ENCODE data around the gene RRP7A. TPM values are rescaled to one million over a fixed set of nuclear protein-coding genes. Genes with fewer than 3 reads are reported as not detected.

RRP7A gene
- total and polyA plus RNA-seq, 10 of the 15 experiments (the other 5 are each of a cell fraction or from before 2014, with no cell fraction given): 2.9 to 114 (median 43.8) TPM

- TF ChIP-seq POLR2AphosphoS2 (IDR thresholded peaks at IDR 0.05; ENCODE audit: low read depth, low read length) (no peak), RAD51 (IDR thresholded peaks at IDR 0.05) (no peak)
Observed at GRCh38 chr22:42522546-42522945, 3.0 kb upstream of the RRP7A start (continued).

DNA sequence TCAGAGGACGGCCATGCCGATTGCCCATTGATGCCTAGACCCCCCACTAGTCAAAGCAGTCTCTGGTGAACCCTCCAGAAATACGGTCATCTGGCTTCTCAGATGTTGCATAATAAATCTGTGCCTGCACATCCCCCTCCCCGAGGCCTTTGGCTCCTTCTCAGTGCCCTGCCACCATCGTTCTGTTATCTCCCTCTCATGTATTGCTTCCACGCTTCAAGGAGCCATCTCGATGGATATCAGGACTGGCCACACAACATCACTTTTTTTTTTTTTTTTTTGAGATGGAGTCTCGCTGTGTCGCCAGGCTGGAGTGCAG is 1.6 kb upstream of the RRP7A start:
- no peak for DNase-seq (ENCODE audit: low read depth, low spot score)
- ATAC-seq: no peak
- no peaks in the 10 kb centered on the region for H3K9me3 ChIP-seq (replicated peaks; ENCODE audit: control insufficient read depth, insufficient read depth, low read length)
- H3K27me3 ChIP-seq (replicated peaks in 1 of 2; ENCODE audit: control insufficient read depth in 2 of 2, insufficient read depth in 2 of 2, low read length in 1 of 2): no peaks in the 10 kb centered on the region
- H2AFZ ChIP-seq (ENCODE audit: control insufficient read depth, low read depth, low read length): no peak overlapping the region
- no peak overlapping the region for H3K4me3 ChIP-seq
- no peak for FAIRE-seq
- WGBS (ENCODE audit: insufficient coverage, insufficient replicate concordance, low lambda C conversion rate, missing lambda C conversion rate): 72% methylated on average over 7 of the region's 9 CpGs
- intact Hi-C loops (cut with micrococcal nuclease; ENCODE audit: unreplicated experiment): no loop called here
- no peaks in the 10 kb centered on the region for H4K20me1 ChIP-seq (ENCODE audit: control insufficient read depth, insufficient read depth)
- H3K4me2 ChIP-seq (ENCODE audit: control insufficient read depth, insufficient read depth): no peak overlapping the region
- POLR2A ChIA-PET: interaction anchor here (0.7 to 1.1 kb wide), 2 partner anchors 10 to 16 kb away, joined by 5 to 9 read pairs; no protein-coding TSS in a partner anchor
- peaks cover 20% of the 10 kb centered on the region for H3K79me2 ChIP-seq (ENCODE audit: control insufficient read depth, insufficient read depth, low read length)
- SMC1A ChIA-PET (ENCODE audit: uncharacterized antibody, unreplicated experiment): no interaction called here
- CTCF ChIA-PET: no interaction called here
- no TSS peak for BruUV-seq (replicated peaks)
- RAD21 ChIA-PET (ENCODE audit: unreplicated experiment): no interaction called here
- H3K36me3 ChIP-seq (ENCODE audit: control insufficient read depth in 2 of 2, insufficient read depth in 2 of 2, low read length in 1 of 2): no peaks in the 10 kb centered on the region; a peak in 2 of 4 replicates
- TF ChIP-seq ATF2 (IDR thresholded peaks at IDR 0.05; ENCODE audit: low read length) (no peak), ZBTB4 (CRISPR knock-in tag; IDR thresholded peaks at IDR 0.05) (no peak), TBL1XR1 (IDR thresholded peaks at IDR 0.05; ENCODE audit: low read depth, low read length) (no peak), RFX5 (IDR thresholded peaks at IDR 0.05; ENCODE audit: low read depth, low read length) (no peak), SUZ12 (IDR thresholded peaks at IDR 0.05; ENCODE audit: unreplicated experiment) (no peak), BMI1 (IDR thresholded peaks at IDR 0.05; ENCODE audit: borderline replicate concordance) (no peak)
- TF ChIP-seq, protein P1, sequence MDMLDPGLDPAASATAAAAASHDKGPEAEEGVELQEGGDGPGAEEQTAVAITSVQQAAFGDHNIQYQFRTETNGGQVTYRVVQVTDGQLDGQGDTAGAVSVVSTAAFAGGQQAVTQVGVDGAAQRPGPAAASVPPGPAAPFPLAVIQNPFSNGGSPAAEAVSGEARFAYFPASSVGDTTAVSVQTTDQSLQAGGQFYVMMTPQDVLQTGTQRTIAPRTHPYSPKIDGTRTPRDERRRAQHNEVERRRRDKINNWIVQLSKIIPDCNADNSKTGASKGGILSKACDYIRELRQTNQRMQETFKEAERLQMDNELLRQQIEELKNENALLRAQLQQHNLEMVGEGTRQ (IDR thresholded peaks at IDR 0.05; ENCODE audit: borderline replicate concordance, low read depth, low read length): no peak
- TF ChIP-seq, protein P2, sequence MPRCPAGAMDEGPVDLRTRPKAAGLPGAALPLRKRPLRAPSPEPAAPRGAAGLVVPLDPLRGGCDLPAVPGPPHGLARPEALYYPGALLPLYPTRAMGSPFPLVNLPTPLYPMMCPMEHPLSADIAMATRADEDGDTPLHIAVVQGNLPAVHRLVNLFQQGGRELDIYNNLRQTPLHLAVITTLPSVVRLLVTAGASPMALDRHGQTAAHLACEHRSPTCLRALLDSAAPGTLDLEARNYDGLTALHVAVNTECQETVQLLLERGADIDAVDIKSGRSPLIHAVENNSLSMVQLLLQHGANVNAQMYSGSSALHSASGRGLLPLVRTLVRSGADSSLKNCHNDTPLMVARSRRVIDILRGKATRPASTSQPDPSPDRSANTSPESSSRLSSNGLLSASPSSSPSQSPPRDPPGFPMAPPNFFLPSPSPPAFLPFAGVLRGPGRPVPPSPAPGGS (IDR thresholded peaks at IDR 0.05; ENCODE audit: borderline replicate concordance, insufficient read depth, low read depth, low read length, poor library complexity, severe bottlenecking): no peak
- TF ChIP-seq, protein P3, sequence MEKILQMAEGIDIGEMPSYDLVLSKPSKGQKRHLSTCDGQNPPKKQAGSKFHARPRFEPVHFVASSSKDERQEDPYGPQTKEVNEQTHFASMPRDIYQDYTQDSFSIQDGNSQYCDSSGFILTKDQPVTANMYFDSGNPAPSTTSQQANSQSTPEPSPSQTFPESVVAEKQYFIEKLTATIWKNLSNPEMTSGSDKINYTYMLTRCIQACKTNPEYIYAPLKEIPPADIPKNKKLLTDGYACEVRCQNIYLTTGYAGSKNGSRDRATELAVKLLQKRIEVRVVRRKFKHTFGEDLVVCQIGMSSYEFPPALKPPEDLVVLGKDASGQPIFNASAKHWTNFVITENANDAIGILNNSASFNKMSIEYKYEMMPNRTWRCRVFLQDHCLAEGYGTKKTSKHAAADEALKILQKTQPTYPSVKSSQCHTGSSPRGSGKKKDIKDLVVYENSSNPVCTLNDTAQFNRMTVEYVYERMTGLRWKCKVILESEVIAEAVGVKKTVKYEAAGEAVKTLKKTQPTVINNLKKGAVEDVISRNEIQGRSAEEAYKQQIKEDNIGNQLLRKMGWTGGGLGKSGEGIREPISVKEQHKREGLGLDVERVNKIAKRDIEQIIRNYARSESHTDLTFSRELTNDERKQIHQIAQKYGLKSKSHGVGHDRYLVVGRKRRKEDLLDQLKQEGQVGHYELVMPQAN (conservative IDR thresholded peaks at IDR 0.05): no peak
- H3K27ac ChIP-seq (ENCODE audit: control insufficient read depth, insufficient read depth): no peak overlapping the region
- peaks cover 4% of the 10 kb centered on the region for H3K4me1 ChIP-seq (ENCODE audit: control insufficient read depth, insufficient read depth, low read length)
- H3K9ac ChIP-seq (ENCODE audit: control insufficient read depth, insufficient read depth, low read length): no peak overlapping the region
- in situ Hi-C loops (cut with MboI): no loop called here
